Measurements from ENCODE around the gene DDR1. TPM values are rescaled to one million over a fixed set of nuclear protein-coding genes. Genes with fewer than 3 reads are reported as not detected.
"Not testable (repeated sequence)": the region's sequence is repeated elsewhere in the genome, so short reads cannot be mapped to it uniquely, and the experiment has no call there.

Gene DDR1
- polyA plus RNA-seq, 1 donor from 2014 or later = 196 TPM

GRCh38 chr6:30926644-30927043 lies 42.3 kb downstream of the DDR1 start:
- H3K36me3 ChIP-seq (ENCODE audit: insufficient read depth, low read length) = no peaks in the 10 kb centered on the region

DNA sequence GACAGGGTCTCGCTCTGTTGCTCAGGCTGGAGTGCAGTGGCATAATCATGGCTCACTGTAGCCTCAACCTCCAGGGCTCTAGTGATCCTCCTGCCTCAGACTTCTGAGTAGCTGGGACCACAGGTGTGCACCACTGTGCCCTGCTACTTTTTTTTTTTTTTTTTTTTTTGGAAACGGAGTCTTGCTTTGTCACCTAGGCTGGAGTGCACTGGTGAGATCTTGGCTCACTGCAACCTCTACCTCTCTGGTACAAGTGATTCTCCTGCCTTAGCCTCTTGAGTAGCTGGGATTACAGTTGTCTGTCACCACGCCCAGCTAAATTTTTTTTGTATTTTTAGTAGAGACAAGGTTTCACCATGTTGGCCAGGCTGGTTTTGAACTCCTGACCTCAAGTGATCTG lies 42.8 kb downstream of the DDR1 start:
- not testable (repeated sequence) for H2AFZ ChIP-seq (ENCODE audit: low read depth, low read length); H3K9ac ChIP-seq (ENCODE audit: low read length); H3K4me2 ChIP-seq (ENCODE audit: low read length); H3K4me3 ChIP-seq (ENCODE audit: low read length); H3K36me3 ChIP-seq (ENCODE audit: insufficient read depth, low read length); H3K9me3 ChIP-seq (ENCODE audit: low read length); H3K27ac ChIP-seq (ENCODE audit: low read length); H3K9me2 ChIP-seq (ENCODE audit: insufficient read depth, low read length); H3K79me2 ChIP-seq (replicated peaks; ENCODE audit: insufficient read depth, low read length); H3F3A ChIP-seq (ENCODE audit: insufficient read depth, low read length, poor library complexity, severe bottlenecking); H3K27me3 ChIP-seq (ENCODE audit: insufficient read depth, low read depth, low read length); H4K20me1 ChIP-seq (ENCODE audit: insufficient read depth)

More at GRCh38 chr6:30926644-30927043, 42.3 kb downstream of the DDR1 start:
- Histone ChIP-seq H3K27ac (ENCODE audit: low read length) (no peak overlapping the region), H3K27me3 (ENCODE audit: insufficient read depth, low read depth, low read length) (no peaks in the 10 kb centered on the region), H3K9me3 (ENCODE audit: low read length) (no peaks in the 10 kb centered on the region), H3K4me2 (ENCODE audit: low read length) (no peak overlapping the region), H3K4me3 (ENCODE audit: low read length) (no peak overlapping the region), H4K20me1 (ENCODE audit: insufficient read depth) (no peaks in the 10 kb centered on the region), H3K79me2 (replicated peaks; ENCODE audit: insufficient read depth, low read length) (no peaks in the 10 kb centered on the region), H3K9ac (ENCODE audit: low read length) (no peak overlapping the region), H3F3A (ENCODE audit: insufficient read depth, low read length, poor library complexity, severe bottlenecking) (no peaks in the 10 kb centered on the region), H3K9me2 (ENCODE audit: insufficient read depth, low read length) (no peaks in the 10 kb centered on the region), H2AFZ (ENCODE audit: low read depth, low read length) (no peak overlapping the region)
- TF ChIP-seq TAF1 (IDR thresholded peaks at IDR 0.05; ENCODE audit: low read depth) = no peak
- no peak for TF ChIP-seq MXI1 (conservative IDR thresholded peaks at IDR 0.05; ENCODE audit: poor library complexity, severe bottlenecking)
- TF ChIP-seq EP300 (conservative IDR thresholded peaks at IDR 0.05; ENCODE audit: poor library complexity, severe bottlenecking) = no peak
- no peak for TF ChIP-seq EZH2 (IDR thresholded peaks at IDR 0.05; ENCODE audit: borderline replicate concordance, insufficient read depth, low read length, poor library complexity, severe bottlenecking)
- TF ChIP-seq POLR2AphosphoS5 (IDR thresholded peaks at IDR 0.05) = no peak
- TF ChIP-seq, protein P1, sequence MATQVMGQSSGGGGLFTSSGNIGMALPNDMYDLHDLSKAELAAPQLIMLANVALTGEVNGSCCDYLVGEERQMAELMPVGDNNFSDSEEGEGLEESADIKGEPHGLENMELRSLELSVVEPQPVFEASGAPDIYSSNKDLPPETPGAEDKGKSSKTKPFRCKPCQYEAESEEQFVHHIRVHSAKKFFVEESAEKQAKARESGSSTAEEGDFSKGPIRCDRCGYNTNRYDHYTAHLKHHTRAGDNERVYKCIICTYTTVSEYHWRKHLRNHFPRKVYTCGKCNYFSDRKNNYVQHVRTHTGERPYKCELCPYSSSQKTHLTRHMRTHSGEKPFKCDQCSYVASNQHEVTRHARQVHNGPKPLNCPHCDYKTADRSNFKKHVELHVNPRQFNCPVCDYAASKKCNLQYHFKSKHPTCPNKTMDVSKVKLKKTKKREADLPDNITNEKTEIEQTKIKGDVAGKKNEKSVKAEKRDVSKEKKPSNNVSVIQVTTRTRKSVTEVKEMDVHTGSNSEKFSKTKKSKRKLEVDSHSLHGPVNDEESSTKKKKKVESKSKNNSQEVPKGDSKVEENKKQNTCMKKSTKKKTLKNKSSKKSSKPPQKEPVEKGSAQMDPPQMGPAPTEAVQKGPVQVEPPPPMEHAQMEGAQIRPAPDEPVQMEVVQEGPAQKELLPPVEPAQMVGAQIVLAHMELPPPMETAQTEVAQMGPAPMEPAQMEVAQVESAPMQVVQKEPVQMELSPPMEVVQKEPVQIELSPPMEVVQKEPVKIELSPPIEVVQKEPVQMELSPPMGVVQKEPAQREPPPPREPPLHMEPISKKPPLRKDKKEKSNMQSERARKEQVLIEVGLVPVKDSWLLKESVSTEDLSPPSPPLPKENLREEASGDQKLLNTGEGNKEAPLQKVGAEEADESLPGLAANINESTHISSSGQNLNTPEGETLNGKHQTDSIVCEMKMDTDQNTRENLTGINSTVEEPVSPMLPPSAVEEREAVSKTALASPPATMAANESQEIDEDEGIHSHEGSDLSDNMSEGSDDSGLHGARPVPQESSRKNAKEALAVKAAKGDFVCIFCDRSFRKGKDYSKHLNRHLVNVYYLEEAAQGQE (IDR thresholded peaks at IDR 0.05; ENCODE audit: borderline replicate concordance) = no peak
- TF ChIP-seq SMC3 (conservative IDR thresholded peaks at IDR 0.05; ENCODE audit: poor library complexity) = no peak

DNA sequence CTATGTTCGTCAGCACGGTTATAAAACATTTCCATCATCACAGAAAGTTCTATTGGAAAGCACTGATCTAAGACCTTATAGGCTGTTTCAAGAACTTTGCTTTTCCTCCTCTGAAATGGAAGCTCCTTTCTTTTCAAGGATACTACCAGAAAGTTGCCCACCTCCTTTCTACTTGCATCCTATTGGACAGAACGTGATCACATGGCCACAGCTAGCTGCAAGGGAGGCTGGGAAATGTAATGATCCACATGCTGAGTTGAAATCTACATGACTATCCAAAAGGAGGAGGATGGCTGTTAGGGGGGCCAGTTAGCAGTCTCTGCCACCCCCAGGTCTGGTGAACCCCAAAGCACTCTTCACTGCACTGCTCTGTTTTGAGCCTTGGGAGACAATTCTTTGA lies 44.4 kb downstream of the DDR1 start:
- Histone ChIP-seq H4K20me1 (ENCODE audit: insufficient read depth) (no peaks in the 10 kb centered on the region), H2AFZ (ENCODE audit: low read depth, low read length) (no peak overlapping the region), H3K9me3 (ENCODE audit: low read length) (no peaks in the 10 kb centered on the region), H3K27ac (ENCODE audit: low read length) (no peak overlapping the region), H3K4me3 (ENCODE audit: low read length) (no peak overlapping the region), H3F3A (ENCODE audit: insufficient read depth, low read length, poor library complexity, severe bottlenecking) (no peaks in the 10 kb centered on the region), H3K79me2 (replicated peaks; ENCODE audit: insufficient read depth, low read length) (no peaks in the 10 kb centered on the region), H3K9ac (ENCODE audit: low read length) (no peak overlapping the region), H3K9me2 (ENCODE audit: insufficient read depth, low read length) (no peaks in the 10 kb centered on the region), H3K36me3 (ENCODE audit: insufficient read depth, low read length) (no peaks in the 10 kb centered on the region), H3K4me2 (ENCODE audit: low read length) (no peak overlapping the region), H3K27me3 (ENCODE audit: insufficient read depth, low read depth, low read length) (no peaks in the 10 kb centered on the region)
- TF ChIP-seq SMC3 (conservative IDR thresholded peaks at IDR 0.05; ENCODE audit: poor library complexity) = no peak
- TF ChIP-seq TAF1 (IDR thresholded peaks at IDR 0.05; ENCODE audit: low read depth) = no peak
- TF ChIP-seq EP300 (conservative IDR thresholded peaks at IDR 0.05; ENCODE audit: poor library complexity, severe bottlenecking) = no peak
- no peak for TF ChIP-seq POLR2AphosphoS5 (IDR thresholded peaks at IDR 0.05)
- TF ChIP-seq MXI1 (conservative IDR thresholded peaks at IDR 0.05; ENCODE audit: poor library complexity, severe bottlenecking) = no peak
- no peak for TF ChIP-seq RAD21 (conservative IDR thresholded peaks at IDR 0.05)
- TF ChIP-seq, protein P2, sequence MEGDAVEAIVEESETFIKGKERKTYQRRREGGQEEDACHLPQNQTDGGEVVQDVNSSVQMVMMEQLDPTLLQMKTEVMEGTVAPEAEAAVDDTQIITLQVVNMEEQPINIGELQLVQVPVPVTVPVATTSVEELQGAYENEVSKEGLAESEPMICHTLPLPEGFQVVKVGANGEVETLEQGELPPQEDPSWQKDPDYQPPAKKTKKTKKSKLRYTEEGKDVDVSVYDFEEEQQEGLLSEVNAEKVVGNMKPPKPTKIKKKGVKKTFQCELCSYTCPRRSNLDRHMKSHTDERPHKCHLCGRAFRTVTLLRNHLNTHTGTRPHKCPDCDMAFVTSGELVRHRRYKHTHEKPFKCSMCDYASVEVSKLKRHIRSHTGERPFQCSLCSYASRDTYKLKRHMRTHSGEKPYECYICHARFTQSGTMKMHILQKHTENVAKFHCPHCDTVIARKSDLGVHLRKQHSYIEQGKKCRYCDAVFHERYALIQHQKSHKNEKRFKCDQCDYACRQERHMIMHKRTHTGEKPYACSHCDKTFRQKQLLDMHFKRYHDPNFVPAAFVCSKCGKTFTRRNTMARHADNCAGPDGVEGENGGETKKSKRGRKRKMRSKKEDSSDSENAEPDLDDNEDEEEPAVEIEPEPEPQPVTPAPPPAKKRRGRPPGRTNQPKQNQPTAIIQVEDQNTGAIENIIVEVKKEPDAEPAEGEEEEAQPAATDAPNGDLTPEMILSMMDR (IDR thresholded peaks at IDR 0.05; ENCODE audit: poor library complexity, severe bottlenecking) = no peak
- TF ChIP-seq EZH2 (IDR thresholded peaks at IDR 0.05; ENCODE audit: borderline replicate concordance, insufficient read depth, low read length, poor library complexity, severe bottlenecking) = no peak
- TF ChIP-seq, protein P1 (IDR thresholded peaks at IDR 0.05; ENCODE audit: borderline replicate concordance) = no peak
